BLaER1 treated with 17β-estradiol and CSF1 and Interleukin-3, amounts not matched to agents 10 nM and 100 nM (cell line): Measurements from ENCODE around the gene SERPINB1.
"Not testable (repeated sequence)": the region's sequence is repeated elsewhere in the genome, so short reads cannot be mapped to it uniquely, and the experiment has no call there.

Experiments used
- H3K27ac ChIP-seq, 11 experiments: shearing (Covaris generic); formaldehyde crosslinking; 2 replicates each; pipeline ENCODE4 v1.8.1; 2022
- H3K27me3 ChIP-seq, 11 experiments: shearing (Covaris generic); formaldehyde crosslinking; 2 replicates each; pipeline ENCODE4 v1.8.1; 2022
- H3K36me3 ChIP-seq, 11 experiments: shearing (Covaris generic); formaldehyde crosslinking; 2 replicates each; pipeline ENCODE4 v1.8.1; 2022
- H3K4me1 ChIP-seq, 10 experiments: shearing (Covaris generic); formaldehyde crosslinking; 2 replicates each; pipeline ENCODE4 v1.8.1; 2022
- H3K4me2 ChIP-seq, 11 experiments: shearing (Covaris generic); formaldehyde crosslinking; 2 replicates each; pipeline ENCODE4 v1.8.1; 2022
- H3K4me3 ChIP-seq, 10 experiments: shearing (Covaris generic); formaldehyde crosslinking; 2 replicates each; pipeline ENCODE4 v1.8.1; 2022
- H3K9ac ChIP-seq, 11 experiments: shearing (Covaris generic); formaldehyde crosslinking; 2 replicates each; pipeline ENCODE4 v1.8.1; 2022
- H3K9me3 ChIP-seq, 11 experiments: shearing (Covaris generic); formaldehyde crosslinking; replicated peaks in 1 of 11; 2 replicates each; pipeline ENCODE4 v1.8.1; 2022
- H4K20me1 ChIP-seq, 11 experiments: shearing (Covaris generic); formaldehyde crosslinking; 2 replicates each; pipeline ENCODE4 v1.8.1; 2022
- Cebpa-rat ChIP-seq, 11 experiments: shearing (Covaris generic); IDR thresholded peaks; 2 replicates each; pipeline ENCODE4 v1.8.1; 2022

The SERPINB1 gene

GRCh38 chr6:2841264-2842138 lies at the start of gene SERPINB1:
Gene SERPINB1 (minus strand): TSS chr6:2841863. CDS start chr6:2840586, 1,277 bp downstream.
- Histone ChIP-seq H3K9me3 (peaks cover 0 to 8% (median 6%) of the 10 kb centered on the region in 11 experiments; a peak in 9 of 22 replicates), H3K9ac (peak within 1 kb of the TSS; percentile 67 to 88 (median 76)), H3K27me3 (peaks cover 0 to 72% (median 64%) of the 10 kb centered on the region in 11 experiments; a peak in 21 of 22 replicates), H3K4me1 (peaks cover 37 to 71% (median 47%) of the 10 kb centered on the region in 10 experiments), H3K4me3 (peak within 1 kb of the TSS; percentile 41 to 77 (median 60)), H4K20me1 (peaks cover 0 to 47% (median 11%) of the 10 kb centered on the region in 11 experiments; a peak in 14 of 22 replicates), H3K27ac (peak within 1 kb of the TSS; percentile 66 to 90 (median 81)), H3K4me2 (peak within 1 kb of the TSS; percentile 63 to 100 (median 79)), H3K36me3 (peaks cover 0 to 42% (median 21%) of the 10 kb centered on the region in 11 experiments; a peak in 17 of 22 replicates)
- peak in 9 of 11 experiments; percentile 44 to 87 (median 70); a peak in 15 of 22 replicates for TF ChIP-seq Cebpa-rat (IDR thresholded peaks at IDR 0.05)

GRCh38 chr6:2890976-2891767 lies 49.5 kb upstream of the SERPINB1 start:
- H3K4me2 ChIP-seq = peak overlapping the region; percentile 57 to 88 (median 77)
- H3K9me3 ChIP-seq = peaks cover 0 to 28% (median 10%) of the 10 kb centered on the region in 11 experiments; a peak in 12 of 22 replicates
- H3K4me3 ChIP-seq = peak overlapping the region; percentile 27 to 58 (median 45); a peak in 19 of 20 replicates
- H3K27me3 ChIP-seq = no peaks in the 10 kb centered on the region
- H3K9ac ChIP-seq = peak overlapping the region in 10 of 11 experiments; percentile 3 to 72 (median 50); a peak in 15 of 22 replicates
- peaks cover 31 to 69% (median 45%) of the 10 kb centered on the region in 10 experiments for H3K4me1 ChIP-seq
- peak overlapping the region in 9 of 11 experiments; percentile 14 to 72 (median 57); a peak in 16 of 22 replicates for H3K27ac ChIP-seq
- no peaks in the 10 kb centered on the region for H4K20me1 ChIP-seq
- no peak for TF ChIP-seq Cebpa-rat (IDR thresholded peaks at IDR 0.05)
- peaks cover 10 to 81% (median 32%) of the 10 kb centered on the region in 11 experiments for H3K36me3 ChIP-seq

- no peaks in the 10 kb centered on the region for H3K27me3 ChIP-seq
- H3K9me3 ChIP-seq = peaks cover 0 to 25% (median 12%) of the 10 kb centered on the region in 11 experiments; a peak in 13 of 22 replicates
- no peak overlapping the region for H3K4me3 ChIP-seq
- H3K4me2 ChIP-seq = peak overlapping the region in 6 of 11 experiments; percentile 9 to 81 (median 20); a peak in 4 of 22 replicates
- H3K27ac ChIP-seq = no peak overlapping the region
- peaks cover 30 to 66% (median 34%) of the 10 kb centered on the region in 10 experiments for H3K4me1 ChIP-seq
- no peak overlapping the region for H3K9ac ChIP-seq
- H3K36me3 ChIP-seq = peaks cover 10 to 37% (median 19%) of the 10 kb centered on the region in 11 experiments
- TF ChIP-seq Cebpa-rat (IDR thresholded peaks at IDR 0.05) = no peak
- H4K20me1 ChIP-seq = no peaks in the 10 kb centered on the region
Measured at GRCh38 chr6:2885967-2886735, 44.5 kb upstream of the SERPINB1 start.

- Histone ChIP-seq H3K9me3 (peaks cover 0 to 21% (median 8%) of the 10 kb centered on the region in 11 experiments; a peak in 13 of 22 replicates), H3K27ac (peak overlapping the region in 4 of 11 experiments; percentile 22 to 38 (median 30); a peak in 6 of 22 replicates), H4K20me1 (no peaks in the 10 kb centered on the region), H3K4me1 (peaks cover 27 to 69% (median 34%) of the 10 kb centered on the region in 10 experiments), H3K4me3 (no peak overlapping the region), H3K36me3 (peaks cover 3 to 24% (median 9%) of the 10 kb centered on the region in 11 experiments), H3K27me3 (no peaks in the 10 kb centered on the region), H3K4me2 (peak overlapping the region in 10 of 11 experiments; percentile 25 to 86 (median 51); a peak in 17 of 22 replicates), H3K9ac (peak overlapping the region in 1 of 11 experiments; percentile 42; a peak in 1 of 22 replicates)
- TF ChIP-seq Cebpa-rat (IDR thresholded peaks at IDR 0.05) = no peak
Measured at GRCh38 chr6:2884804-2885203, 43.1 kb upstream of the SERPINB1 start.

- Histone ChIP-seq H4K20me1 (no peaks in the 10 kb centered on the region), H3K4me2 (peak overlapping the region in 6 of 11 experiments; percentile 25 to 86 (median 62); a peak in 8 of 22 replicates), H3K27ac (no peak overlapping the region), H3K4me3 (no peak overlapping the region), H3K4me1 (peaks cover 27 to 67% (median 42%) of the 10 kb centered on the region in 10 experiments), H3K27me3 (no peaks in the 10 kb centered on the region), H3K9me3 (peaks cover 0 to 19% (median 7%) of the 10 kb centered on the region in 11 experiments; a peak in 5 of 22 replicates), H3K9ac (no peak overlapping the region), H3K36me3 (peaks cover 0 to 13% (median 0%) of the 10 kb centered on the region in 11 experiments; a peak in 6 of 22 replicates)
- TF ChIP-seq Cebpa-rat (IDR thresholded peaks at IDR 0.05) = no peak
Measured at GRCh38 chr6:2883673-2884072, 42.0 kb upstream of the SERPINB1 start.

- Histone ChIP-seq H3K9me3 (peaks cover 0 to 19% (median 7%) of the 10 kb centered on the region in 11 experiments; a peak in 5 of 22 replicates), H3K9ac (peak overlapping the region in 3 of 11 experiments; percentile 25 to 38 (median 28); a peak in 6 of 22 replicates), H3K4me3 (no peak overlapping the region), H3K4me2 (peak overlapping the region; percentile 48 to 76 (median 59)), H3K27me3 (no peaks in the 10 kb centered on the region), H3K27ac (peak overlapping the region in 6 of 11 experiments; percentile 32 to 56 (median 46); a peak in 11 of 22 replicates), H4K20me1 (no peaks in the 10 kb centered on the region), H3K36me3 (no peaks in the 10 kb centered on the region), H3K4me1 (peaks cover 46 to 71% (median 64%) of the 10 kb centered on the region in 10 experiments)
- TF ChIP-seq Cebpa-rat (IDR thresholded peaks at IDR 0.05) = no peak
Measured at GRCh38 chr6:2881423-2881822, 39.8 kb upstream of the SERPINB1 start.

- not testable (repeated sequence) for H3K9ac ChIP-seq, H3K27me3 ChIP-seq, H3K4me3 ChIP-seq, H3K27ac ChIP-seq, H4K20me1 ChIP-seq, H3K36me3 ChIP-seq
- Histone ChIP-seq H3K4me2 (peak overlapping the region in 10 of 11 experiments; percentile 7 to 76 (median 60); a peak in 11 of 22 replicates), H3K9me3 (peaks cover 0 to 15% (median 5%) of the 10 kb centered on the region in 11 experiments; a peak in 5 of 22 replicates), H3K4me1 (peaks cover 52 to 75% (median 64%) of the 10 kb centered on the region in 10 experiments)
Measured at GRCh38 chr6:2880156-2880555, 38.5 kb upstream of the SERPINB1 start.
